Nucleus accumbens (tissue), 56 donors: ENCODE results near the gene ZIC5.
A peak's percentile ranks its signal among the peaks of the same experiment; 100 is the strongest.
"Not testable (repeated sequence)": the region's sequence is repeated elsewhere in the genome, so short reads cannot be mapped to it uniquely, and the experiment has no call there.

Source experiments
- DNase-seq, 56 donors: peaks; one replicate each; lab custom pipeline; 2025; lab: John Stamatoyannopoulos, UW

ZIC5 gene

DNA sequence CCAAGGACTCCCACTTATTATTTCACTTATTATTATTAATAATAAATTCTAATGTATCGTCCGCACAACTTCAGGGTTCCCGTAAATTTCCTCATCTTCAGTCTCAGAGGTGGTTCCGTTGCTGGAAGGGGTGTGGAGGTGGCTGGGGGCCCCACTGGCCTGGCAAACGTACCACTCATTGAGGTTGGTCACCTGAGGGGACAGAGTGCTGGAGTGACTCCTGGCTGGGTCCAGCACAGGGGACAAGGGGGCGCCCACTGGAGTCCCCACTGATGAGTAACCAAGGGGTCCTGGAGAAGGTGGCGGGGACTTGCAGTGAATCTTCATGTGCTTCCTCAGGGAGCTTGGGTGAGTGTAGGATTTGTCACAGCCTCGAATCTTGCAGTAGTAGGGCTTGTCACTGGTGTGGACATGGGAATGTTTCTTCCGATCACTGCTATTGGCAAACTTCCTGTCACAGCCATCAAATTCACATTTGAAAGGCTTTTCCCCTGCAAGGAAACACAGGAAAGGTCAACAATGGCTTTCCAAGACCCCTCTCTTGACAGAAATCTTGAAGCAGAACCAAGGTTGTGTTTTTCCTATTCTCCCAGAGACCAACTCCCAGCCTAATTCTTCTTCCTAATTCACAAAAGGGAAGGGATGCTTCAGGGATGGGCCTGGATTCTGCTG is 6.1 kb downstream of the ZIC5 start:
- no peak for DNase-seq

DNA sequence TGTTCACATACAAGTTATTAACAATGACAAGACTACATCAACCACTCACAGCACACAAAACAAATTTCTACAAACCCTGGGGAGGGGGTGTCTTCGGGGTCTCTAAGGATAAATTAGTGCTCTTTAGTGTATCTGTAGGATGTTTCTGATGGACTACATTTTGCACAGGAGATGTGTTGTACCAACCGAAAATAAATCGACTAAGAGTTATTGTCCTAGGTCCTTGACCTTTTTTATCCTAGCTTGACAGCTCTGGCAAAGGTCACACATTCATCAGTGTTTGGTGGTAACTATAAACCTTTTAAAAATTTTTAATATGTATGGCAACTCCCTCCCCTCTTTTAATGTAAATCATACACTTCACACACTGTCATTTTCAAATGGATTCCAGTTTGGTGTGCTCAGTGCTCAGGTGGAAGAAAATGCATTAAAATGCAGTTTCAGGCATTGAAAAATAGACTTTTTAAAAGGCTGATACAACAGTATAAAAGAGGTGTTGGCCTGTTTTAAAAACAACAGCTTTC is 7.7 kb downstream of the ZIC5 start:
- no peak for DNase-seq

DNA sequence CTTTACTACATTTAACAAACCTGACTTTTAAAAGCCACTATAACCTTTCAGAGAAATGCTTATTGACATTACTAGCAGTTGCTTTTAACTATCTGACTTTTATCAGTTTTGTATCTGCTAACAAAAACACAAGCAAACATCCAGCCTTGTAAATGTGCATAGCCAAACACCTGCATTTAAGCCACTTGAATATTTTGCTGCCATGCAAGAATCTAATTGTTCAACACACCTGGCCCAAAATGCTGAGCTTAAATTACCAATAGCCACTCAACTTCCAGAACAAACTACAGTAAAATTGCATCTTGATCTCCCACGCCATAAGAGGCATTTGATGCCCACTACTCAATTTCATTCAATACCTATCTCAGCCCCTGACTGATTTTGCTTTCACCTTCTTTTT is 9.3 kb downstream of the ZIC5 start:
- no peak for DNase-seq

DNA sequence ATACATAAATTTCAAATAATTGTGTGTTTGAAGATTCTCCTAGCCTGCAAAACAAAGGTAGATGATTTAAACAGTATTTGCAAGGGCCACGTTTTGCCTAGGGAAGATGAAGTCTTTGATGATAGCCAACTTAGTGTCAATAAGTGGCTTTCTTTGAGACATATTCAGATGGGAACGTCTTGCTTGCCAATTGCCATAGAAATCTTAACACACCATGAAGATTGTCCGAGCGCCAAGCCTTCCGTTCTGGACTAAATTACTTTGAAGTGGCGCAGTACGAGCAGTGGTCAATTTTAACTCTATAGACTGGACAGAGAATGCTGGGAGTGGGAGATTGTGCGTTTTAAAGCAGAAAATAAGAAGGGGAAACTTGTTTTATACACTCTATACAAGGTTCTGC is 9.9 kb downstream of the ZIC5 start:
- peak in 1 of 56 donors; percentile 26 for DNase-seq

DNA sequence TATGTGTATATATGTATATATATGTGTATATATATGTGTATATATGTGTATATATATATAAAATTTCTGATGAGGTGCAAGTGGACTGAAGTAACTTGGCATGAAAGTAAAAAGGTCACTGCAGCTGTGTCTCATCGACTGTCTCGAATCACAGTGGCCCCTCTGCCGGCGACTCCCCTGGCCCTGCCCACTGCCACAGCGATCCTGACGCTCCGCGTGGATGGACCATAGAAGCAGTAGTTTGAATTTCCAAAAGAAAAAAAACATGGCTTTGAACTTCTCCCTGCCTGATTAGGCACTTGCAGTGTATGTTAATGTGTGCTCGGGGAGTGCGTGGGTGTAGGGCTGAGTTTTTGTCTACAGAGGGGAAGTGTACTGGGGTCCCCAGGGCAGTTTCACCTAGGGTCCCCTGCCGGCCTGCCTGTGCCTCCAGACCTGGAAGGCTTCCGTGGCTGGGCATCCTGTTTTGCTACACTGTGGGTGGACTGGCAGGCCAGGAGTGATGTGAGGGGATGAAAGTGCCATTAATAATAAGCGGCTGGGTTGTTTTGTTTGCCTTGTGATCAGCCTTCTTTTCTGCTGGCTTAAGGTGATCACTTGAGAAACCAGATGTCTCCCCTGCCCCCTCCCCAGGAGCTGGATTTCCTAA is 10.8 kb downstream of the ZIC5 start:
- no peak for DNase-seq

DNA sequence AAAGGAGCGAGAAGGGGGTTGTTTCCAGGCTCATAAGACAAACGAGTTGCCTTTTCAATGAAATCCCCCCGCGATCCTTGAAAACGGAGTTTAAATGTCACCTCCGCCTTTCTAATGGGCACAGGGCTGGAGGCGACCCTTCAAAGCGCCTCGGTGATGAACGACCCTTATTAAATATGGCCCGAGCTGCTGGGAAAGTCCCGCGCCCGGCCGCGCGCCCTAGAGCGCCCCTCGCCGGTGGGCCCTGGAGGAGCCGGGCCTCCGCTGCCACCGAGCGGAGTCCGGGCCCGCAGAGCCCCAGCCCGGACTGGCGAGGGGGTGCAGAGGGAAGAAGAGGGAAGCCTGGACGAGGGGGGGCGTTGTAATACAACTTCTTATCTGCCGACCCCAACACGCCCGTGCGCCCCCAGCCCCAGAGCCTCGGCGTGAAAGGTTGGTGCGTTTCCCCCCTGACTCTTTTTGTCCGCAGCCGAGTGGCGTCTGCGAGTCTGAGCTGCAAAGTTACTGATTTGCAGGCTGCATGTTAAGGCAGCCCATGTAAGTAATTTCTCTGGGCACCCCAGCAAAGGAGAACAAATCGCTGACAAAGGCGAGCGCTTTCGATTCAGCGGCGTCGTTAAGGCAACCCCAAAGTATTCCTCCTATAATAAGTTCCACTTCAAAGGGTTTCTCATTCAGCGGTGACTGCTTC is 11.9 kb downstream of the ZIC5 start:
- peak in 4 of 56 donors; percentile 8 to 50 (median 31) for DNase-seq

DNA sequence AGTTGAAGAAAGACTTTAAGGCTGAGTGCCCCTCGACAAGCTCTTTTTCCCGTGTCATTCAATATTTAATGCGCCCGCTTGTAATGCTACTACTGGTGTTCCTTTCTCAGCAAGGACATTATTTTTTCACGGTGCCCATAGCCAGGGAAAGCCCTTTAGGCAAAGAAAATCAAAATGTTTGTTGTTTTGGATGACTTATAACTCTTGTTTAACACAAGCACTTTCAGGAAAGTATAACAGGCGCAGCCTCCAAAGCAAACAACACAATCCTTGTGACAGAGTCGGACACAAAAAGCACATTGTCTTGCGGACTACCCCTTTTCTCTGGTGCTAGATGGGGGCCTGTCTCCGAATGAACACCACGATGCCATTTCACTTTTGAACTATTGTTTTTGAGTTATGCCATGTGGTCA is 12.4 kb downstream of the ZIC5 start:
- peak in 1 of 56 donors; percentile 13 for DNase-seq

DNA sequence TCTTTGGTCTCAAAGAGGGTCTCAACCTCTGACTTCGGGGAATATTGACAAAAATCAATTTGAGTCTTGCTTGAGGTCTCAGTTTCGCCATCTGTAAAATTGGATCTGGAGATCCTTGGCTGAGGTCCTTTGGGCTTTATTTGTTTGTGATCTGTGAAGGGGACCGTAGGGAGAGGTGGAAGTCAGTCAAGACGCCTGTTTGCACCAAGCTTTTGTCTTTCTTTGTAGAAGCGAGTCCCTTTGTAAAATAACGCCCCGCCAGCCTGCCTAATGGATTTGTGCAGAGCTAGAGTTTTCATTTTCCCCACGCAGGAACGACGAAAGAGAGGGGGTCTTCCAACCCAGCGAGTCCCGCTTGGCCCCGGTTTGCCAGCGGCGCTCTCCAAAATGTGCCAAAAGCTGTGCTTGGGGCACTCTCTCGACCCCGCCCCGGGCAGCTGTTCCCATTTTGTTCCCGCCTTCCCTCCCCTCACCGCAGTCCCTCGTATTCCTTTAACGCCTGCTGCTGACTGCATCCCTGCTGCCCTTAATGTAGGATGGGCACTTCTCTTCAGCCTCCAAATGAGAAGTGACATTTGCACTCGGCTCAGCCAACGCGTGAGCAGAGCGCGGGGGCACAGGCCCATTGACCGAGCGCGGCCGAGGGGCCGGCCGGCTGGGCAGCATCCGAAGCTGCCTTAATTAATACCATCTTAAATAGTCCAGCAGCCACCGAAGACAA is 13.0 kb downstream of the ZIC5 start:
- DNase-seq: no peak

DNA sequence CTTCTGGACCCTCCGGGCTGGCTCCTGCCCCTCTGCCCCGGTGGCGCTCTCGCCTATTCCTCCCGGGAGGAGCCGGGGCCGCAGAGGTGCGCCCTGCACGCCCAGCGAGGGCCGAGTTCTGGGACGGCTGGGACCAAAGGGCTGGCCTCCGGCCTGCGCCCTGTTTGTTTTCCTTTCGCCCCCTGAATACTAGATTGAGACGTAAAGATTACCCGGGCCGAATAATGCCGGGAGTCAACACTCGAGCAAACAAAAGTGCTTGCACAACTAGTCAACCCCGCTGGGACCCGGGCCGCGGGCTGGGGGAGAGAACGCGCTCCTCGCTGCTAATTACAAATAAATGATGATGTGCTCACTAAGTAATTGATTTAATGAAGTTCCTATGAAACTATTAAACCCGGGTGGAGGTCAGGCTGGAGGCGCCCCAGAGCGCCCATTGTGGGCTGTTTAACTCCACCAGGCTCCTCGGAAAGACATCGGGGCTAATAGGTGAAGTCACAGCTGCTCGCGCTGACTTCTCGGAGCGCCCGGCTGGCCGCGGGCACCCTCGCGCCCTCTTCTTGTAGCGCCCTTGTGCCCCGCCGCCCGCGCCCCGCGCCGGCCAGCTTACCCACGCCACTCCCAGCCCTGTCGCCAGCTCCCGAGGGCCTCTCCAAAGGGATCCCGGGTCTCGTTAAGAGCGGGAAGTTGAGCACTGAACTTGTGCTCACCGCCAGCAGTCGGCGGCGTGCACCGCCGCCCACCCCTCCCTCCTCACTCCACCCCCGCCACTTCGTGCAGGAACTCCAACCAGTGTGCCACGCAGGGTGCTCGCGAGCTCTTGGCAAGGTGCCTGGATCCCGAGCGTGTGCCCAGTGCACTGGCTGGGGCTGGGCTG is 14.9 kb downstream of the ZIC5 start:
- DNase-seq: peak in 6 of 56 donors; percentile 14 to 37 (median 28)

DNA sequence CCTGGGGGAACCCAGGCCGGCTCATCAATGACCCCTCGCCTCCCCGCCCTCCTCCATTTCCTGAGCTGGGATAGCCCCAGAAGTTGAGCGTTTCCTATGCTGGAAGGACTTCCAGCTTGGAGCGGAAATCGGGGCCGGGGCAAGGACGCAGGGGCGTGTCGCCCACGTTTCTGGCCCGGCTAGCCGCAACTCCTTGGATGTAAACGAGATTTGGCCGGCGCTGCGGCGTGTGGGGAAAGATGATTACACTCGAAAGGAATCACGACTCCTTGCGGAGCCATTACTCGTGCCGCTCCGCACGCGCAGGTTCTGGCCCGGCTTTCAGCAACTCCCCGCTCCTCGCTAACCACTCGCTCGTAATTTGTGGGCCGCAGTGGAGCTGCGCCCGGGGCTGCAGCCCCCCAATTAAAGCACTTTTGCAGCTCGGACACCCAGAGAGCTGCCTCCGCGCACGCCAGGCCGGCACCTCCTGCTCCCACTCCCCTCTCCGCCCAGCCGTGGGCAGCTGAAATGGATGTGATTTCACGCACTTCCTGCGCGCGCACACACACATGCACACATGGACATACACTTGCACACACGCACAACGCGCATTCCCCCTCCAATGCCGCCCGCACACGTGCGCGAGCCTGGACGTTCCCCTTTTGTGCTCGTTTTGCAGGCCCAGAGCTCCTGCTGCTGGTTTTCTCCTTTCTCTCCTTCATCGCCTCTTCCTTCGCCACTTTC is 15.7 kb downstream of the ZIC5 start:
- DNase-seq: peak in 1 of 56 donors; percentile 12

DNA sequence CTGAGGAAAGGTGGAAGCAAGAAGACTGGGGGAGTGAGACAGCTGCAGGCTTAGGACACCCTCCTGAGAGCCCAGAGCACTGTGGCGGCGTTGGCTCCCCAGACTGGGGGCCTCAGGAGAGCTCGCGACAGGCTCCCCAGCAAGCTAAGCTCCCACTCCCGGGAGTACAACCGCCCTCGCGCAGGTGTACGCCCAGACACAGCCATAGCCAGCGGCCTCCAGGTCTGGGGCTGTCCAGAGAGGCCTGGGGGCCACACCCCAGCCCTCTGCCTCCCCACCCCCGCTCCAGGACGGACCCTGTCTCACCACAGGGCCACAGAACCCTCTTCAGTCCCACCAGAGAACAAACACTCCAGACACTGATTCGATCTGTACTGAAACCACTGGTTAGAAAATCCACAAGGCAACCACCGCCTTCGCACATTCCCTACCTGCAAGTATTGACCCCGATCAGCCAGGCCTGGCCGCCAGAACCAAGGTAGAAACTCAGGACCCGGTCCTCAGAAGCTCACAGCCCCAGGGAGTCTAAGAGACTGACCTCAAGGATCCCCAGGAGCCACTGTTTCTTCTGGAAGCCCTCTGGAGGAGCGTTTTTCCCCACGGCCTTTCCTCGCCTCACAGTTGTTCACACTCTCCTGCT is 16.3 kb downstream of the ZIC5 start:
- DNase-seq: no peak

DNA sequence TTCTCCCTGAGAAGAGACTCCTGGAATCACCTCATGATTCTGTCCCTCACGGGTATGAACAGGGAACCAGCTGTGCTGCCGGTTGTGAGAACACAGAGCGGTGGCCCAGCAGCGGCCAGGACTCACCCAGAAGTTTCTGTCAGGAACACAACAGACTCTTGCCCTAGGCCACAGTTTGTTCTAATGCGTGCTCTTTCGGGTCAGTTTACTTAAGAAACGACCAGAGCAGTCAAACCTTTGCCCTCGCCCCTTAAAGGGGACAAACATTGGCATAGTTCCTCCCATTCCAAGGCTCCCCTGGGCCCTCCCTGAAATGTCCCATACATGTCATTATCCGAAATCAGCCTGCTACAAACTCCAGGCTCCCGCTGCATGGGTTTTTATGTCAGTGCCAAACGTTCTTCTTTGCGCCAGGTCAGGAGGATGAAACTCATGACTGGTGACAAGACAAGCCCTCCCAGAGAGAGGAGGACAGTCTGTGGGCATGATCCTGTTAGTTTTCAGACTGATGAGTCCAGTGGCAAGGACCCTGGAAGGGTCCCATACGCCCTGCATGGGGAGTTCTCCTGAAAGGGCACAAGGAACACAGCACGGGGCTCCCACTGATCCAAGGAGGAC is 18.3 kb downstream of the ZIC5 start:
- DNase-seq: no peak

DNA sequence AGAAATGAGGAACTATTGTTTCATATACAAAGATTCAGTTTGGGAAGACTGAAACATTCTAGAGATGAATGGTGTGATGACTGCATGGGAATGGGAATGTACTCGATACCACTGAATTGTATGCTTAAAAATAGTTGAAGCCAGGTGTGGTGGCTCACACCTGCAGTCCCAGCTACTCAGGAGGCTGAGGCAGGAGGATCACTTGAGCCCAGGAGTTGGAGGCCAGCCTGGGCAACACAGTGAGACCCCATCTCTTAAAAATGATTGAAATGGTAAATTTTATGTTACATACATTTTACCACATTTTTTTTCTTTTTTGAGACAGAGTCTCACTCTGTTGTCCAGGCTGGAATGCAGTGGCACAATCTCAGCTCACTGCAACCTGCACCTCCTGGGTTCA is 19.9 kb downstream of the ZIC5 start:
- DNase-seq: not testable (repeated sequence)

DNA sequence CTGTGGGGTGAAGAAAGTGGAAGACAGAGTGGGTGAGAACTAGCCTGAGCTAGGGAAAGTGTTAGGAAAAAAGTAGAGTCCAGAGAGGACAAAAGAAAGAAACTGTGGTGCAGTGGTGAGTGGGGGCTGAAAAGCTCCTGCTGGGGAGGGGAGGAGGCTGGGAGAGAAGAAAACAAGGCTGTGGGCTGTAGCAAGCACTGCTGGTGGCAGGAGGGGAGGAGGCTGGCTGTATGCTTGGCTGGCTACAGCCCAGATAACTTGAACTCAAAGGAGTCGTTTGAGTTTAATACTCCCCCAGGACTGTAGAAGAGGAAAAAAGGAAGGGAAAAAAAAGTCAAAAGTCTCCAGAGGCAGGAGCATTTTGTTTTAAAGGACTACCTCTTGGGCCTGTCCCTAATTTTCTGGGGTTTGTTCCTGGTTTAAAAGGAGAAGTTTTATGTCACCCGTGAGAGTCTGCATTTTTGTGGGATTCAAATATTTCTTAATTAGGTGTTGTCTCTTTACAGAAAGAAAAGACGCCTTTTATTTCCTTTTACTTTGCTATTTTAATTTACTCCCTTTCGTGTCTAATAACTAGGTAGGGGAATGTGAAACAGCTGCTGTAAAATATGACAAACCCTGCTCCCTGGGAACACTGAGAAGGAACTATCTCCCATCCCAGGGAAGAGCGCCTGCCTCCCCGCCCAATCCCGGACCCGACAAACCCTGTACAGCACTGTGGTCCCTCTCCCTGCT is 21.7 kb downstream of the ZIC5 start:
- peak in 3 of 56 donors; percentile 16 to 35 (median 27) for DNase-seq

DNA sequence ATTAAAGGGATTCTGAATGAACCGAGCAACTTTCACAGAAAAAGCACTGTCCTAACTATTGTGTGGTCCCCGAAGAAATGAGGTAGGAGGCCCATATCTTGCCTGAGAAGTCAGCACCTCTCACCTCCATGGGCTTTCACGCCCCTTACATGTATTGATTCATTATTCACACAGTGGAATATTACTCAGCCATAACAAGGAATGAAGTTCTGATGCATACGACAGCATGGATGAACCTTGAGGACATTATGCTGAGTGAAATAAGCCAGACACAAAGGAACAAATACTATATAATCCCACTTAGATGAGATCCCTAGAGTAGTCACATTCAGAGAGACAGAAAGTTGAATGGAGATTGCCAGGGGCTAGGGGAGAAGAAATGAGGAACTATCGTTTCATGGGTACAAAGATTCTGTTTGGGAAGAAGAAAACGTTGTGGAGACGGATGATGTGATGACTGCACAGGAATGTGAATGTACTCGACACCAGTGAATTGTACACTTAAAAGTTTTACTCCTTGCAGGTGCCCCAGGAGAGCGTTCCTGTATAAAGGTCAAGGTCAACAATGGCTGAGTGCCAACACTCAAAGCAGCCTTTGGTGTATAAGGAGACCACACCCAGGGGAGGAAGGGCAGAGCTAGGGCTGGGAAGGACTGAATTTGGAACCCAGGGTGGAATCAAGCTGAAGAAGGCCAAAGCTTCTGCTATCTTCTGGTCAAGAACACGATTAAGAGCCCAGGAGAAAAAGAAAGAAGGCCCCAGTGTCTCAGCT is 22.5 kb downstream of the ZIC5 start:
- DNase-seq: no peak

DNA sequence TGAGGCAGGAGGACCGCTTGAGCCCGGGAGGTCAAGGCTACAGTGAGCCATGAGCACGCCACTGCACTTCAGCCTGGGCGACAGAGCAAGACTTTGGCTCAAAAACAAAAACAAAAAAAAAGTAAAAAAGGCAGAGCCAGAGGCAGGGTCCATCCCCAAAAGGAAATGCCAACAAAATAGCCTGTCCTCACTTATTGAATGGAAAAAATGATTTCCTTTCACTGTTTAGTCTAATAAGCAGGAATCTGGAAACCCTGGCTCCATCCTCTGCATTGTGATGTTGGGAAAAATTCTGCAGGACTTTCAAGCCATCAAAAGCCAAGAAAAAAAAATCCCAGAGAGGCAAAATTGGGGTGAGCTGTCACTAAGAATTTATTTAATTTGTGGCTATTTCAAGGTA is 23.2 kb downstream of the ZIC5 start:
- no peak for DNase-seq

DNA sequence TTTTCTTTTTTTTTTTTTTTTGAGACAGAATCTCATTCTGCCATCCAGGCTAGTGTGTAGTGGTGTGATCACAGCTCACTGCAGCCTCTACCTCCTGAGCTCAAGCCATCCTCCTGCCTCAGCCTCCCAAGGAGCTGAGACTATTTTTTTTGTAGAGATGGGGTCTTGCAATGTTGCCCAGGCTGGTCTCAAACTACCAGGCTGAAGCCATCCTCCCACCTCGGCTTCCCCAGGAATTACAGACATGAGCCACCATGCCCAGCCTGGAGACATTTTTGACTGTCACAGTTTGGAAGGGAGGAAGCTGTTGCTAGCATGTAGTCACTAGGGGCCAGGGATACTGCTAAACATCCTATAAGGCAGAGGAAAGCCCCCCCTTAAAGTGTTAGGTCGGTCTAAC is 23.9 kb downstream of the ZIC5 start:
- no peak for DNase-seq
